HL-60 (cell line): ENCODE measurements around the gene SRGAP2C.
"Not testable (repeated sequence)": the region's sequence is repeated elsewhere in the genome, so short reads cannot be mapped to it uniquely, and the experiment has no call there.

ENCODE experiments used
- DNase-seq, 2 experiments: peaks; one replicate each; pipeline ENCODE4 v3.0.0-alpha.2; 2010 to 2020; ENCODE audit warnings: low read depth in 1 of 2, low spot score in 1 of 2
- H3K27ac ChIP-seq: fragments of 250-450 bp; sonication (Bioruptor Pico); replicated peaks from 2 replicates; pipeline ENCODE4 v1.5.1; 2020; ENCODE audit warnings: mild to moderate bottlenecking, moderate library complexity
- H3K27me3 ChIP-seq: fragments of 250-450 bp; sonication (Bioruptor Pico); 2 replicates; pipeline ENCODE4 v1.5.1; 2021; ENCODE audit warnings: mild to moderate bottlenecking, moderate library complexity; ENCODE audit not compliant: insufficient read depth, poor library complexity, severe bottlenecking
- H3K4me3 ChIP-seq: replicated peaks from 2 replicates; pipeline ENCODE4 v1.5.1; 2011; ENCODE audit warnings: mild to moderate bottlenecking, control low read depth, low read length; ENCODE audit not compliant: insufficient read depth

SRGAP2C gene

DNA sequence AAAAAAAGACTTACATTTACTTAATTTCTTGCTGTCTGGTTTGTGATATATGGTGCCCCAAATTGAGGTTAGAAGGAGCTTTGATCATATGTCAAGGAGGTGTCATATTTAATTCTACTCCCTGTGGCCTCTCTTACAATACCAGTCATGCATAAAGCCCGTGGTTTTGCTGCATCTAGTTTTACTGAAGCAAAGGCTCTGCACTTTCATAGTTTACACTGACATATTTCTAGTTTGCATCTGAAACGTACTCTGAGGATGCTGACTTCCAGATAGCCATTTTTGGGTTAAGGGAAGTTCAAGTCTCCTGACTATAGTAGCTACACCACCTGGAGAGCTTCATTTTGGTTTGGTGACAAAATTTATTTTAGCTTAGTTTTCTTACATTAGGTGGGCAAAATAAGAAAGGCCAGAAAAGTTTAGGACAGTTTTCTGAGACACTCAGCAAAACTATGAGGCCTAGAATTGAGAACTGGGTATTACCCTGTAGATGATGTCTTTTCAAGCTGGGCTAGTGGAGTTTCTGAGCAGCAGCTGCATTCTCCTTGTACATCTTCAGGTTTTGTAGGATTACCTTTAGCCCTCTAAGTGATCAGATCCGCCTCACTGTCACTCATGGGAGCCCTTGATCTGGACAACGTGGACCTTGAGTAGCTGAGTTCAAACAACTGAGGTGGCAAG, 47.8 kb downstream of the SRGAP2C start:
- H3K27ac ChIP-seq, H3K27me3 ChIP-seq, DNase-seq, H3K4me3 ChIP-seq: not testable (repeated sequence)

DNA sequence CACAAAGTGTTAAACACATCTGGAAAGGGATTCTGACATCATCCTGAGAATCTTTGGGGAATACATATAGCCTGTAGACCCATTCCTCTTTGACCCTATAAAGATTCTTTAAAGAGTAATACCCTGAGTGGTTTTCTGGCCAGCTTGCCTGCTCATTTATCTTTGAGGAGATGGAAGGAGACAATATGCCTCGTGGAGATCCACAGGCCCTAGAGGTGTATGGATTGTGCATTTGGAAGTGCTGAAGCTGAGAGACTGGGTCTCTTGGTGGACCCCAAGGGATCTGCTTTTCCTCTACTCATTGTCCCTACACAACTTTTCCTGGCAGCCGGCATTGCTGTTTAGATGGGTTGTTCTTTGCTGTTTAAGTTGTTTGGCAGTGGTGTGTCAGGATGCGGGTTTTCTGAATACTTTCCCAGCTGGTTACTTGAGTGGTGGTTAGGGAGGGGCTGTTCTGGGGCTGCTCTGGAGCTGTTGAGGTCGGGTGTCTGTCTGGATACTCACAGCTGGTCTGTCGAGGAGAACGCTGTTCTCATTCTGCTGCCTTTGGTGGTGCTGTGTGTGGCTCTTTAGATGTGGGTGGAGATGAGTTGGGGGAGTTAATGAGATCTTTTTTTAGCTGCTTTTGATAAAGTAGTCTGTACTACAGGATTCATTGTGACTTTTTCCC, 49.5 kb downstream of the SRGAP2C start:
- H3K4me3 ChIP-seq, H3K27me3 ChIP-seq, DNase-seq, H3K27ac ChIP-seq: not testable (repeated sequence)

DNA sequence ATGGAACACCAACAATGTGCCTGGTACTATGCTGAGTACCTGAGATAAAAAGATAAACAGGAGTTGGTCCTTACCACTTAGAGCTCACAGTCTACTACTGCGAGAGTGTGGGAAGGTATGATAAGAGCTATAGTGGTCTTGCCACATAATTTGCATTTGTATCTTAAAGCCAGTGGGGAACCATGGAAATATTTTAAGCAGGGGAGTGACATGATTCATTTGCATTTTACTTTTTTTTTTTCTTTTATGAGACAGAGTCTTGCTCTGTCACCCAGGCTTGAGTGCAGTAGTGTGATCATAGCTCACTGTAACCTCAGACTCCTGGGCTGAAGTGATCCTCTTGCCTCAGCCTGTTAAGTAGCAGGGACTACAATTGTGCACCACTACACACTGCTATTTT, 53.6 kb downstream of the SRGAP2C start:
- H3K27me3 ChIP-seq, DNase-seq, H3K4me3 ChIP-seq, H3K27ac ChIP-seq: not testable (repeated sequence)

DNA sequence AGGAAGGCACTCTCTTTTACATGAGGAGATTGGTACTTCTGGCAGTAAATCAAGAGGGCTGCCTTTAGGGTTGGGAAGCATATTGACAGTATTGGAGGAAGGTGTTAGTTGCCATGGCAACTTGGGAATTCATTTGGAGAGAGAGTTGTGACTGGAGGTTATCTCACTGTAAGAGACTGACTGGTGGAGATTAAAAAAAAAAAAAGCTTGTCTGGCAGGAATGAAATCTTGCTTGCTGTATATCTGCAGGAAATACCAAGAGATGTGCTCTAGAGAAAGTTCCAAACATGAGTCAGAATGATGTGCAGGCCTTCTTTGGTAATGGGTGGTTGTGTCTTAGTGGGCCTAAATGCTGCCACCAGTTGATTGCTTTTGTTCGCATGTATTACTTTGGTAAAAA, 59.1 kb downstream of the SRGAP2C start:
- not testable (repeated sequence) for H3K27me3 ChIP-seq, H3K4me3 ChIP-seq, DNase-seq, H3K27ac ChIP-seq

DNA sequence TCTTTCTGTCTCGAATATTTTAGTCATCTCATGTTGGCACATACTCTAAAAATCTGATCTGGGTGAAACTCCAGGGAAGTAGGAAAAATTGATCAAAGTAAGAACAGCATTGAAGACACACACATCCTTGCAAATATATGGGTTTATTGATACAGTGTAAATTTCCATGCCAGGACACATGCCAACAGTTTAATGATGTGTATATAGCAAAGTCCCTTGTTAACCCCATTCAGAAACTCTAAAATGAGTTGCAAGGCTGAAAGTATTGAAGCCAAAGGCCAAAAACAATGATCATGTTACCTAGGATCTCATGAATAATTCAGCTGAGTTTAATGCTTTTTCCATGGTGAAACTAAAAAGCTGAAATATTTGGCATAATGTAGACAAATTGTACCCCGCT, 61.6 kb downstream of the SRGAP2C start:
- H3K27me3 ChIP-seq, H3K27ac ChIP-seq, H3K4me3 ChIP-seq, DNase-seq: not testable (repeated sequence)

DNA sequence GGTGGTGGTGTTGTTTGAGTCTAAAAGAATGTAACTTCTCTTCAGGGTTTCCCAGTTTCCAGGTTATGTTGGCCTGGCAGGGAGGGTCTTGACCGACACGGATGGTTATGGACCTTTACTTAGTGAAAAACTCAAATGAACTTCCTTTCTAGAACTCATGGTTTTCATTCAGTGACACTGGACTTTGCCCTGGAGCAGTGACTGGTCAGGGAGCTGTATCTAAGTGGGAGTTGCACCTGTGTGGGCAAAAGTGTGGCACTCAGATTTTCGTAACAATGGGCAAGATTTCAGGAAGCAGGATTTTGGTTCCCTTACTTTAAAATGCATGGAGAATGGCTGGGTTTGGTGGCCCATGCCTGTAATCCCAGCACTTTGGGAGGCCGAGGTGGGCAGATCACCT, 67.9 kb downstream of the SRGAP2C start:
- not testable (repeated sequence) for H3K27ac ChIP-seq, H3K4me3 ChIP-seq, DNase-seq

DNA sequence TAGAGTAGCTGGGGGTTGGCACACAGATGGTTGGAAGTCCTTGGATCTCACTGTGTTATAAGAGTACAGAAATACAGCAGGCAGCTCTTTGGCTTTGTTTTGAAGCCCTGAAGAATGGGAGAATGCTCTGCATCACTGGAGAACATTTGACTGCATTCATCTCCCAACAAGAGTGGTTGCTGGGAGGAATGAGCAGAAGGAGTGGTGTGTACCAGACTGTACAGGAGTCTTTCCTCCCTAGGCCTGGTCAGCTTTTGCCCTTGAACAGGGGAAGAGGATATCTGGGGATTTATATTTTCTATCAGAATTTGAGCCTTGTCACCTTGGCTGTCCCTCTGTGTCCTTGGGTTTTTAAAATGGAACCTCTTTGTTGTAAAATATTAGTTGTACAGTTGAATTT, 69.8 kb downstream of the SRGAP2C start:
- not testable (repeated sequence) for H3K27me3 ChIP-seq

More for the DNA sequence above, 67.9 kb downstream of the SRGAP2C start:
- not testable (repeated sequence) for H3K27me3 ChIP-seq

DNA sequence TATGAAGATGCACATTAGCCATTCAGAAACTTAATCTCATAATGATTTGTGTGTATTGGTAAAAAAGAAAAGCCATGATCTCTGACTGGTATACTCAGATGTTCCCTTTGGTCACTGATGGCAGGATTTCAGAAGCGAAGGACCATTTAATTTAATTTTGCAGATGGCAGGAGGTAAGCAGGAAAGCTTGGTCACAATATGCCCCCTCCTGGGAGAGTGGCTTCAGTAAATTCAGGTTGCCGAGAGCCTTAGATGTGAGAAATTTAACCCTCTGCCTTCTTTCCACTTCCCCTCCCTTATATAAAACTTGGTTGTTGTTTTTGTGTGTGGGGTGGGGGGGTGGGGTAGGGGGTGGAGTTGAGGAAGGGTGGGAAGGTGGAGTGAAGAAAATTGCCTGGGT, 72.9 kb downstream of the SRGAP2C start:
- H3K4me3 ChIP-seq, H3K27me3 ChIP-seq, H3K27ac ChIP-seq, DNase-seq: not testable (repeated sequence)

More for the DNA sequence above, 69.8 kb downstream of the SRGAP2C start:
- DNase-seq, H3K4me3 ChIP-seq, H3K27ac ChIP-seq: not testable (repeated sequence)

DNA sequence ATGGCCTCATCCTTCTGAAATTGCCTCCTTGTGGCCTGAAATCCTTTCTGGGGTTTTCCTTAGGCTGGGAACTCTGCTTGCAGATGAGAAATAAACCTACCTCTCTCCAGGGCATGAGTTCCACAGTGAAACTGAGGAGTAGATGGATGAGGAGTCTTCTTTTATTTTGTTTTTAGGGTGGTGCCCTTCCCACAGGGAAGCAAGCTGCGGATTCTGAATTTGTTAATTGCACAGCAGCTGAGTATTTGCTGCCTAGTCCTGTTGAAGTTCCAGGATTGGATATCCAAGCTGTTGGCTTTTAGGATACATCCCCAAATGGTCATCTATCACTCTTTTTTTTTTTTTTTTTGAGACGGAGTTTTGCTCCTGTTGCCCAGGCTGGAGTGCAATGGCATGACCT, 73.4 kb downstream of the SRGAP2C start:
- H3K27ac ChIP-seq, H3K4me3 ChIP-seq, DNase-seq, H3K27me3 ChIP-seq: not testable (repeated sequence)

DNA sequence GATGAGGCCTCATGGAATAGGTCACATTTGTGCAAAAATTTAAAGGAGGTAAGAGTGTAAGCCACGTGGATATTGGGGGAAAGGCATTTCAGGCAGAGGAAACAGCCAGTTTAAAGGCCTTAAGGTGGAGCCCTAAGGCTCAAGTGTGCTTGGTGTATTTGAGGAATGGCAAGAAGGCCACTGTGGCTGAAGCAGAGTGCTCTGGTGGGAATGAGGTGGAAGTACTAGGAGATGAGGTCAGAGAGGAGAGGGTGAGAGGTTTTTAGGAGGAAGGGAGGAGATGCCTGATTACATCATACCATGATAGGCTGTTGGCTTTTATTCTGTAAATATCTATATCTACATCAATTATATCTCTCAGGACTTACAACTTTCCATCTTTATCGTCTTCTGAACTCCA, 75.4 kb downstream of the SRGAP2C start:
- not testable (repeated sequence) for H3K4me3 ChIP-seq, H3K27ac ChIP-seq, DNase-seq, H3K27me3 ChIP-seq

DNA sequence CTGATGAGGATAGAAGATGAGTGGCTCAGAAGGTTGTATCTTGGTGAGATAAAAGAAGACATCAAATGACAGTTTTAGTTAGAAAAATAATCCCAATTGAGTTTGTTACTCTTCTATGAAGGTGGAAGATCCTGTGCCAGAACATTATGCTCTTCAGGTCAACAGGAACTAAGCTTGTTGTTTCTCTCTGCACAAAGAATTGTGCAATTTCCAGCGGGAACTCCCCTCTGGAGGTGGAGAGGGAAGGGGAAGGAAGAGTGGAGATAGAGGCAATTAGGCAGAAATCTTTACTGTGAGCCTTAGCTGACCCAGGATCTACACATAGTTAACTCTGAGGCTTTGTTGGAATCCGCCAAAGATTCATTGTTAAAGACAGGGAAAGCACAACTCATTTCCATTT, 77.4 kb downstream of the SRGAP2C start:
- not testable (repeated sequence) for H3K27me3 ChIP-seq, DNase-seq, H3K4me3 ChIP-seq, H3K27ac ChIP-seq

DNA sequence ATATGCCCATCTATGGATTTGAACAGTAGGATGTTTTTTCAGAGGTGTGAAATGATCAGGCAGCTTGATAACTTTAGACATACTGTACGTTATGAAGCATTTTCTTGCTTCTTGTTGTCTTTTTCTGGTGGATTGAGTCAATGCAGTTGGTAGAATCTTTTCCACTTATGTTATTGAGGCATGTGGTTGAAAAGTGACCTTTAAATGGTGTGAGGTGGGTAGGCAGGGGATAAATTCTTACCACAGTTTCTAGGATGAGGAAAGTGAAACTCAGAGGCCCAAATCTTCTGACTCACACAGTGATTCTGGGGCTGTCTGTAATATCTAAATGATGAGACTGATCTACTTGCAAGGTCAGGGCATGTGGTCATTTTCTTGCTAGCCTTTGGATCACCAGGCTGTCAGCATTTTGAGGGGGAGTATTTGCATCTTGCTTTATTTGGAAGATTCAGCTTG, 79.0 kb downstream of the SRGAP2C start:
- peak in 1 of 2 experiments; percentile 7 for DNase-seq
- not testable (repeated sequence) for H3K27ac ChIP-seq, H3K4me3 ChIP-seq

DNA sequence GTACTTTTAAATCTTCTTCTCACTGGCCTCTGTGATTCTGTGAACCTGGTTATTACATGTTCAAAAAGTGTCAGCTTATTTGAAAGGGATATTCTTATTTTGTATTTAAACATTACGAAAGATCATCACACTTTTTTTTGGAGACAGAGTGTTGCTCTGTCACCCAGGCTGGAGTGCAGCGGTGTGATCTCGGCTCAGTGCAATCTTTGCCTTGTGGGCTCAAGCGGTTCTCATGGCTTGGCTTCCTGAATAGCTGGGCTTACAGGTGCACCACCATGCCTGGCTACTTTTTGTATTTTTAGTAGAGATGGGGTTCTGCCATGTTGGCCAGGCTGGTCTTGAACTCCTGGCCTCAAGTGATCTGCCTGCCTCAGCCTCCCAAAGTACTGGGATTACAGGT, 82.3 kb downstream of the SRGAP2C start:
- not testable (repeated sequence) for H3K4me3 ChIP-seq, DNase-seq, H3K27ac ChIP-seq, H3K27me3 ChIP-seq

More for the DNA sequence above, 79.0 kb downstream of the SRGAP2C start:
- not testable (repeated sequence) for H3K27me3 ChIP-seq

DNA sequence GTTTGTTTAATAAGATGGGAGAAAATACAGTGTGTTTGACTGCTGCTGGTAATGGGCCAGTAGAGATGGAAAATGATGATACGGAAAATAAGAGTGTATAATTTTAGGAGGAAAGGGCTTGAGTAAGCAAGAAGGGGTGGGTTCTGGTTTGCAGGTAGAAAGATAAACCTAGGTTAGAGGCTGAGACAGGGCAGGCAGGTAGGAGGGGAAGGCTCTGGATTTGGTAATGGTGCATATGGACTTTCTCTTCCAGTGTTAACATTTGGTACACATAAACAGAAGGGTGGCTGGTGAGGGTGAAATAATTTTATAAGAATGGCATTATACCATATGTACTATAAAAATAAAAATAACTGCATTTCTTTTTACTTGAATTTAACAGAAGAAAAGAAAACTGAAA, 84.5 kb downstream of the SRGAP2C start:
- not testable (repeated sequence) for H3K27ac ChIP-seq

DNA sequence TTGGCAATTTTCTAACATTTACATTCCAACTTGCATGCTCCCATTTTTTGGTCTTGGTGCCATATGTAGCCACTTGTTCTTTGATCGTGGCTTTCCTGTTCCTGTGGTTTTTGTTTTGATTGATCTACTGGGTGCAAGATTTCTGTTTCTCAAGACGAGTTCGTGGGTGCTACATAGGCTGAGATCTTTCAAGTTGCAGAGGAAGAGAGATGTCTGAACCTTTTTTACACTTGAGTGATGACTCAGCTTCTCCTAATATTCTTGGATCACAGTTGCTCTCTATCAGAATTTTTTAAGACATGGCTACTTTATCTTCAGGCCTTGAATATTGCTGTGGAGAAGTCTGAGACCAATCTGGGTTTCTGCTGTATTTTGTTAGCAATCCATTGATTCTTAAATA, 85.2 kb downstream of the SRGAP2C start:
- DNase-seq, H3K4me3 ChIP-seq, H3K27me3 ChIP-seq, H3K27ac ChIP-seq: not testable (repeated sequence)

More for the DNA sequence above, 84.5 kb downstream of the SRGAP2C start:
- H3K4me3 ChIP-seq, DNase-seq, H3K27me3 ChIP-seq: not testable (repeated sequence)
